Measurements from ENCODE around the gene PALD1.

PALD1 gene

GRCh38 chr10:70500368-70500767 is 21.8 kb downstream of the PALD1 start:
- no peak for TF ChIP-seq CTCF (conservative IDR thresholded peaks at IDR 0.05; ENCODE audit: low read depth, low read length)
- no peaks in the 10 kb centered on the region for H3K79me2 ChIP-seq (ENCODE audit: insufficient read depth, low read depth)

GRCh38 chr10:70500812-70501301 is 22.3 kb downstream of the PALD1 start:
- H2AFZ ChIP-seq (ENCODE audit: low read depth): no peak overlapping the region
- no peak overlapping the region for H3K4me2 ChIP-seq
- H3K27ac ChIP-seq: no peak overlapping the region
- TF ChIP-seq CTCF (conservative IDR thresholded peaks at IDR 0.05; ENCODE audit: low read depth, low read length): no peak
- H3K79me2 ChIP-seq (ENCODE audit: insufficient read depth, low read depth): no peaks in the 10 kb centered on the region
- no peaks in the 10 kb centered on the region for H4K20me1 ChIP-seq (ENCODE audit: insufficient read depth)
- no peak overlapping the region for H3K4me3 ChIP-seq (IDR thresholded peaks at IDR 0.05; ENCODE audit: insufficient read depth, low read depth, low read length)
- H3K4me1 ChIP-seq (ENCODE audit: low read depth, poor library complexity, severe bottlenecking): no peaks in the 10 kb centered on the region
- no peaks in the 10 kb centered on the region for H3K36me3 ChIP-seq (ENCODE audit: insufficient read depth)
- H3K27me3 ChIP-seq (ENCODE audit: insufficient read depth, low read depth): no peaks in the 10 kb centered on the region
- no peak overlapping the region for H3K9ac ChIP-seq

More at GRCh38 chr10:70500368-70500767, 21.8 kb downstream of the PALD1 start:
- H4K20me1 ChIP-seq (ENCODE audit: insufficient read depth): no peaks in the 10 kb centered on the region
- no peak overlapping the region for H2AFZ ChIP-seq (ENCODE audit: low read depth)
- H3K27ac ChIP-seq: no peak overlapping the region
- H3K27me3 ChIP-seq (ENCODE audit: insufficient read depth, low read depth): no peaks in the 10 kb centered on the region
- no peak overlapping the region for H3K4me2 ChIP-seq
- H3K9ac ChIP-seq: no peak overlapping the region
- H3K4me3 ChIP-seq (IDR thresholded peaks at IDR 0.05; ENCODE audit: insufficient read depth, low read depth, low read length): no peak overlapping the region
- no peaks in the 10 kb centered on the region for H3K36me3 ChIP-seq (ENCODE audit: insufficient read depth)
- H3K4me1 ChIP-seq (ENCODE audit: low read depth, poor library complexity, severe bottlenecking): no peaks in the 10 kb centered on the region

GRCh38 chr10:70502406-70502805 is 23.8 kb downstream of the PALD1 start:
- H3K4me1 ChIP-seq (ENCODE audit: low read depth, poor library complexity, severe bottlenecking): no peaks in the 10 kb centered on the region
- H3K27ac ChIP-seq: no peak overlapping the region
- no peaks in the 10 kb centered on the region for H3K79me2 ChIP-seq (ENCODE audit: insufficient read depth, low read depth)
- no peaks in the 10 kb centered on the region for H3K27me3 ChIP-seq (ENCODE audit: insufficient read depth, low read depth)
- TF ChIP-seq CTCF (conservative IDR thresholded peaks at IDR 0.05; ENCODE audit: low read depth, low read length): no peak
- H3K4me3 ChIP-seq (IDR thresholded peaks at IDR 0.05; ENCODE audit: insufficient read depth, low read depth, low read length): no peak overlapping the region
- H3K9ac ChIP-seq: no peak overlapping the region
- H2AFZ ChIP-seq (ENCODE audit: low read depth): no peak overlapping the region
- no peak overlapping the region for H3K4me2 ChIP-seq
- no peaks in the 10 kb centered on the region for H3K36me3 ChIP-seq (ENCODE audit: insufficient read depth)
- no peaks in the 10 kb centered on the region for H4K20me1 ChIP-seq (ENCODE audit: insufficient read depth)

GRCh38 chr10:70503776-70504175 is 25.2 kb downstream of the PALD1 start:
- Histone ChIP-seq H3K4me2 (no peak overlapping the region), H3K36me3 (ENCODE audit: insufficient read depth) (no peaks in the 10 kb centered on the region), H4K20me1 (ENCODE audit: insufficient read depth) (no peaks in the 10 kb centered on the region), H3K4me3 (IDR thresholded peaks at IDR 0.05; ENCODE audit: insufficient read depth, low read depth, low read length) (no peak overlapping the region), H3K27me3 (ENCODE audit: insufficient read depth, low read depth) (no peaks in the 10 kb centered on the region), H3K4me1 (ENCODE audit: low read depth, poor library complexity, severe bottlenecking) (no peaks in the 10 kb centered on the region), H2AFZ (ENCODE audit: low read depth) (no peak overlapping the region), H3K79me2 (ENCODE audit: insufficient read depth, low read depth) (no peaks in the 10 kb centered on the region), H3K9ac (no peak overlapping the region), H3K27ac (no peak overlapping the region)
- no peak for TF ChIP-seq CTCF (conservative IDR thresholded peaks at IDR 0.05; ENCODE audit: low read depth, low read length)

All from KMS-11 (cell line).